GM19328 (cell line): Measurements from ENCODE around the gene MRPL48.

Source experiments
- ATAC-seq: cut with Tn5 transposase; IDR thresholded peaks from one replicate; pipeline ENCODE4 v1.9.1; 2021; ENCODE audit warnings: mild to moderate bottlenecking, moderate library complexity; ENCODE audit not compliant: unreplicated experiment

Gene MRPL48

GRCh38 chr11:73888244-73888643, 100.6 kb downstream of the MRPL48 start:
- ATAC-seq = no peak

GRCh38 chr11:73889019-73889418, 101.3 kb downstream of the MRPL48 start:
- ATAC-seq = no peak

- no peak for ATAC-seq
Observed at GRCh38 chr11:73889536-73889935, 101.9 kb downstream of the MRPL48 start.

GRCh38 chr11:73893041-73893440, 105.4 kb downstream of the MRPL48 start:
- ATAC-seq = no peak

- no peak for ATAC-seq
Observed at GRCh38 chr11:73894725-73895335, 107.2 kb downstream of the MRPL48 start.

- no peak for ATAC-seq
Observed at GRCh38 chr11:73902303-73902702, 114.6 kb downstream of the MRPL48 start.

GRCh38 chr11:73907191-73907590, 119.5 kb downstream of the MRPL48 start:
- ATAC-seq = no peak

- ATAC-seq = no peak
Observed at GRCh38 chr11:73912026-73912425, 124.4 kb downstream of the MRPL48 start.

GRCh38 chr11:73913472-73913871, 125.8 kb downstream of the MRPL48 start:
- ATAC-seq = no peak

GRCh38 chr11:73914284-73914683, 126.6 kb downstream of the MRPL48 start:
- no peak for ATAC-seq
